HG03432 (cell line): ENCODE measurements around the gene SGIP1.
"Not testable (repeated sequence)": the region's sequence is repeated elsewhere in the genome, so short reads cannot be mapped to it uniquely, and the experiment has no call there.

Experiments used
- ATAC-seq: cut with Tn5 transposase; IDR thresholded peaks from one replicate; pipeline ENCODE4 v1.9.1; 2021; ENCODE audit warnings: mild to moderate bottlenecking, moderate library complexity; ENCODE audit not compliant: unreplicated experiment

The SGIP1 gene

GRCh38 chr1:66725885-66726665 lies 192.1 kb downstream of the SGIP1 start:
- peak; percentile 79 for ATAC-seq

GRCh38 chr1:66728021-66728420 lies 194.1 kb downstream of the SGIP1 start:
- ATAC-seq, result no peak

GRCh38 chr1:66728716-66729115 lies 194.8 kb downstream of the SGIP1 start:
- ATAC-seq, result not testable (repeated sequence)

- peak; percentile 40 for ATAC-seq
Measured at GRCh38 chr1:66729119-66729518, 195.2 kb downstream of the SGIP1 start.

- no peak for ATAC-seq
Measured at GRCh38 chr1:66729523-66729922, 195.6 kb downstream of the SGIP1 start.

- ATAC-seq, result no peak
Measured at GRCh38 chr1:66730462-66730861, 196.5 kb downstream of the SGIP1 start.

- peak; percentile 75 for ATAC-seq
Measured at GRCh38 chr1:66731170-66731865, 197.4 kb downstream of the SGIP1 start.

GRCh38 chr1:66732407-66733166 lies 198.6 kb downstream of the SGIP1 start:
- ATAC-seq, result peak; percentile 39

- ATAC-seq, result no peak
Measured at GRCh38 chr1:66733348-66734017, 199.5 kb downstream of the SGIP1 start.

GRCh38 chr1:66734531-66734930 lies 200.6 kb downstream of the SGIP1 start:
- not testable (repeated sequence) for ATAC-seq

- ATAC-seq, result no peak
Measured at GRCh38 chr1:66737836-66738235, 203.9 kb downstream of the SGIP1 start.

GRCh38 chr1:66739401-66740157 lies 205.6 kb downstream of the SGIP1 start:
- ATAC-seq, result peak; percentile 83

- ATAC-seq, result no peak
Measured at GRCh38 chr1:66745451-66745850, 211.5 kb downstream of the SGIP1 start.

- no peak for ATAC-seq
Measured at GRCh38 chr1:66747501-66747900, 213.5 kb downstream of the SGIP1 start.

GRCh38 chr1:66750577-66750976 lies 216.6 kb downstream of the SGIP1 start:
- ATAC-seq, result no peak

GRCh38 chr1:66751160-66751559 lies 217.2 kb downstream of the SGIP1 start:
- ATAC-seq, result no peak

GRCh38 chr1:66752000-66752592 lies 218.1 kb downstream of the SGIP1 start, which contains the start of gene DYNLT5:
TSS of gene DYNLT5 (plus strand) at chr1:66752459. CDS start at chr1:66754659, 2,200 bp downstream.
- ATAC-seq, result peak; percentile 62

GRCh38 chr1:66752671-66753371 lies 218.9 kb downstream of the SGIP1 start:
- ATAC-seq, result no peak

- no peak for ATAC-seq
Measured at GRCh38 chr1:66757722-66758240, 223.8 kb downstream of the SGIP1 start.
